BLaER1 treated with 17β-estradiol and CSF1 and Interleukin-3, amounts not matched to agents 10 nM and 100 nM (cell line): Measurements from ENCODE around the gene ATF7IP2.
A peak's percentile ranks its signal among the peaks of the same experiment; 100 is the strongest.
"Not testable (repeated sequence)": the region's sequence is repeated elsewhere in the genome, so short reads cannot be mapped to it uniquely, and the experiment has no call there.

Source experiments
- H3K27ac ChIP-seq, 11 experiments: shearing (Covaris generic); formaldehyde crosslinking; 2 replicates each; pipeline ENCODE4 v1.8.1; 2022
- H3K27me3 ChIP-seq, 11 experiments: shearing (Covaris generic); formaldehyde crosslinking; 2 replicates each; pipeline ENCODE4 v1.8.1; 2022
- H3K36me3 ChIP-seq, 11 experiments: shearing (Covaris generic); formaldehyde crosslinking; 2 replicates each; pipeline ENCODE4 v1.8.1; 2022
- H3K4me1 ChIP-seq, 10 experiments: shearing (Covaris generic); formaldehyde crosslinking; 2 replicates each; pipeline ENCODE4 v1.8.1; 2022
- H3K4me2 ChIP-seq, 11 experiments: shearing (Covaris generic); formaldehyde crosslinking; 2 replicates each; pipeline ENCODE4 v1.8.1; 2022
- H3K4me3 ChIP-seq, 10 experiments: shearing (Covaris generic); formaldehyde crosslinking; 2 replicates each; pipeline ENCODE4 v1.8.1; 2022
- H3K9ac ChIP-seq, 11 experiments: shearing (Covaris generic); formaldehyde crosslinking; 2 replicates each; pipeline ENCODE4 v1.8.1; 2022
- H3K9me3 ChIP-seq, 11 experiments: shearing (Covaris generic); formaldehyde crosslinking; replicated peaks in 1 of 11; 2 replicates each; pipeline ENCODE4 v1.8.1; 2022
- H4K20me1 ChIP-seq, 11 experiments: shearing (Covaris generic); formaldehyde crosslinking; 2 replicates each; pipeline ENCODE4 v1.8.1; 2022
- Cebpa-rat ChIP-seq, 11 experiments: shearing (Covaris generic); IDR thresholded peaks; 2 replicates each; pipeline ENCODE4 v1.8.1; 2022

Gene ATF7IP2

GRCh38 chr16:10466313-10466712 lies 80.5 kb downstream of the ATF7IP2 start:
- no peak overlapping the region for H3K9ac ChIP-seq
- H3K4me1 ChIP-seq = no peaks in the 10 kb centered on the region
- peaks cover 51 to 86% (median 60%) of the 10 kb centered on the region in 11 experiments for H3K36me3 ChIP-seq
- H3K27ac ChIP-seq = no peak overlapping the region
- no peak overlapping the region for H3K4me2 ChIP-seq
- no peak overlapping the region for H3K4me3 ChIP-seq
- peaks cover 0 to 8% (median 0%) of the 10 kb centered on the region in 11 experiments; a peak in 2 of 22 replicates for H3K9me3 ChIP-seq
- H3K27me3 ChIP-seq = no peaks in the 10 kb centered on the region
- H4K20me1 ChIP-seq = no peaks in the 10 kb centered on the region
- no peak for TF ChIP-seq Cebpa-rat (IDR thresholded peaks at IDR 0.05)

- Histone ChIP-seq H4K20me1 (no peaks in the 10 kb centered on the region), H3K9ac (no peak overlapping the region), H3K4me1 (no peaks in the 10 kb centered on the region), H3K4me3 (no peak overlapping the region), H3K9me3 (peaks cover 0 to 8% (median 0%) of the 10 kb centered on the region in 11 experiments; a peak in 2 of 22 replicates), H3K27me3 (no peaks in the 10 kb centered on the region), H3K36me3 (peaks cover 51 to 83% (median 60%) of the 10 kb centered on the region in 11 experiments), H3K27ac (no peak overlapping the region), H3K4me2 (no peak overlapping the region)
- TF ChIP-seq Cebpa-rat (IDR thresholded peaks at IDR 0.05) = no peak
Observed at GRCh38 chr16:10466861-10467260, 81.0 kb downstream of the ATF7IP2 start.

GRCh38 chr16:10476636-10477035 lies 90.8 kb downstream of the ATF7IP2 start:
- not testable (repeated sequence) for H3K27ac ChIP-seq, H3K4me2 ChIP-seq, H4K20me1 ChIP-seq, H3K27me3 ChIP-seq, H3K9ac ChIP-seq, H3K4me1 ChIP-seq, H3K4me3 ChIP-seq
- H3K36me3 ChIP-seq = peaks cover 51 to 74% (median 67%) of the 10 kb centered on the region in 11 experiments
- peaks cover 23 to 37% (median 33%) of the 10 kb centered on the region in 11 experiments for H3K9me3 ChIP-seq

- peaks cover 50 to 81% (median 72%) of the 10 kb centered on the region in 11 experiments for H3K36me3 ChIP-seq
- H3K9ac ChIP-seq = no peak overlapping the region
- H3K9me3 ChIP-seq = peaks cover 23 to 52% (median 35%) of the 10 kb centered on the region in 11 experiments
- H3K4me1 ChIP-seq = peaks cover 0 to 2% (median 0%) of the 10 kb centered on the region in 10 experiments; a peak in 2 of 20 replicates
- H4K20me1 ChIP-seq = no peaks in the 10 kb centered on the region
- no peak overlapping the region for H3K27ac ChIP-seq
- H3K27me3 ChIP-seq = no peaks in the 10 kb centered on the region
- H3K4me3 ChIP-seq = no peak overlapping the region
- TF ChIP-seq Cebpa-rat (IDR thresholded peaks at IDR 0.05) = no peak
- H3K4me2 ChIP-seq = no peak overlapping the region
Observed at GRCh38 chr16:10480151-10480550, 94.3 kb downstream of the ATF7IP2 start.

- H3K9me3 ChIP-seq = peaks cover 28 to 50% (median 37%) of the 10 kb centered on the region in 11 experiments
- H3K27me3 ChIP-seq = no peaks in the 10 kb centered on the region
- no peak for TF ChIP-seq Cebpa-rat (IDR thresholded peaks at IDR 0.05)
- no peaks in the 10 kb centered on the region for H4K20me1 ChIP-seq
- peak overlapping the region in 1 of 11 experiments; percentile 45; a peak in 2 of 22 replicates for H3K4me2 ChIP-seq
- H3K27ac ChIP-seq = peak overlapping the region in 4 of 11 experiments; percentile 10 to 41 (median 34); a peak in 9 of 22 replicates
- H3K4me3 ChIP-seq = no peak overlapping the region
- no peak overlapping the region for H3K9ac ChIP-seq
- peaks cover 42 to 54% (median 50%) of the 10 kb centered on the region in 11 experiments for H3K36me3 ChIP-seq
- H3K4me1 ChIP-seq = peaks cover 0 to 7% (median 0%) of the 10 kb centered on the region in 10 experiments; a peak in 3 of 20 replicates
Observed at GRCh38 chr16:10485159-10485558, 99.3 kb downstream of the ATF7IP2 start.

- Histone ChIP-seq H3K27ac (peak overlapping the region in 4 of 11 experiments; percentile 10 to 41 (median 34); a peak in 9 of 22 replicates), H3K9me3 (peaks cover 28 to 50% (median 37%) of the 10 kb centered on the region in 11 experiments), H3K4me1 (peaks cover 0 to 7% (median 0%) of the 10 kb centered on the region in 10 experiments; a peak in 3 of 20 replicates), H3K4me3 (no peak overlapping the region), H4K20me1 (no peaks in the 10 kb centered on the region), H3K36me3 (peaks cover 35 to 47% (median 44%) of the 10 kb centered on the region in 11 experiments), H3K4me2 (peak overlapping the region in 1 of 11 experiments; percentile 45; a peak in 2 of 22 replicates), H3K27me3 (no peaks in the 10 kb centered on the region), H3K9ac (no peak overlapping the region)
- TF ChIP-seq Cebpa-rat (IDR thresholded peaks at IDR 0.05) = no peak
Observed at GRCh38 chr16:10485698-10486382, 100.0 kb downstream of the ATF7IP2 start.

GRCh38 chr16:10490141-10490540 lies 104.3 kb downstream of the ATF7IP2 start:
- Histone ChIP-seq H3K9ac (no peak overlapping the region), H4K20me1 (no peaks in the 10 kb centered on the region), H3K4me1 (peaks cover 0 to 5% (median 0%) of the 10 kb centered on the region in 10 experiments; a peak in 3 of 20 replicates), H3K36me3 (peaks cover 0 to 6% (median 2%) of the 10 kb centered on the region in 11 experiments; a peak in 7 of 22 replicates), H3K4me2 (no peak overlapping the region), H3K27ac (no peak overlapping the region), H3K27me3 (no peaks in the 10 kb centered on the region), H3K9me3 (peaks cover 29 to 56% (median 43%) of the 10 kb centered on the region in 11 experiments), H3K4me3 (no peak overlapping the region)
- TF ChIP-seq Cebpa-rat (IDR thresholded peaks at IDR 0.05) = no peak

GRCh38 chr16:10493276-10493675 lies 107.4 kb downstream of the ATF7IP2 start:
- Histone ChIP-seq H3K4me2 (no peak overlapping the region), H3K9ac (no peak overlapping the region), H3K27me3 (no peaks in the 10 kb centered on the region), H4K20me1 (no peaks in the 10 kb centered on the region), H3K4me3 (no peak overlapping the region), H3K4me1 (no peaks in the 10 kb centered on the region), H3K36me3 (peaks cover 0 to 4% (median 0%) of the 10 kb centered on the region in 11 experiments; a peak in 2 of 22 replicates), H3K9me3 (peaks cover 28 to 57% (median 42%) of the 10 kb centered on the region in 11 experiments), H3K27ac (no peak overlapping the region)
- TF ChIP-seq Cebpa-rat (IDR thresholded peaks at IDR 0.05) = no peak

- no peak for TF ChIP-seq Cebpa-rat (IDR thresholded peaks at IDR 0.05)
- Histone ChIP-seq H4K20me1 (no peaks in the 10 kb centered on the region), H3K9me3 (peaks cover 28 to 57% (median 42%) of the 10 kb centered on the region in 11 experiments), H3K4me3 (no peak overlapping the region), H3K9ac (no peak overlapping the region), H3K36me3 (peaks cover 0 to 4% (median 0%) of the 10 kb centered on the region in 11 experiments; a peak in 2 of 22 replicates), H3K27me3 (no peaks in the 10 kb centered on the region), H3K4me1 (no peaks in the 10 kb centered on the region), H3K27ac (no peak overlapping the region), H3K4me2 (no peak overlapping the region)
Observed at GRCh38 chr16:10494343-10495030, 108.6 kb downstream of the ATF7IP2 start.
